IPS-11a (cell line): Measurements from ENCODE around the gene POLA1.

Experiments
- H3K4me3 ChIP-seq: one replicate; pipeline ENCODE4 v1.5.1; 2013; ENCODE audit warnings: low read depth, low read length, control low read depth

The POLA1 gene

GRCh38 chrX:24955372-24955930 lies 261.7 kb downstream of the POLA1 start:
- H3K4me3 ChIP-seq = no peak overlapping the region

GRCh38 chrX:24956828-24957227 lies 263.1 kb downstream of the POLA1 start:
- no peak overlapping the region for H3K4me3 ChIP-seq

- no peak overlapping the region for H3K4me3 ChIP-seq
Measured at GRCh38 chrX:24961809-24962208, 268.1 kb downstream of the POLA1 start.

GRCh38 chrX:24963823-24964222 lies 270.1 kb downstream of the POLA1 start:
- no peak overlapping the region for H3K4me3 ChIP-seq

GRCh38 chrX:24965372-24965771 lies 271.7 kb downstream of the POLA1 start:
- H3K4me3 ChIP-seq = no peak overlapping the region

- H3K4me3 ChIP-seq = no peak overlapping the region
Measured at GRCh38 chrX:24969812-24970211, 276.1 kb downstream of the POLA1 start.

- no peak overlapping the region for H3K4me3 ChIP-seq
Measured at GRCh38 chrX:24979081-24979480, 285.4 kb downstream of the POLA1 start.

GRCh38 chrX:24981030-24981429 lies 287.3 kb downstream of the POLA1 start:
- no peak overlapping the region for H3K4me3 ChIP-seq

- H3K4me3 ChIP-seq = no peak overlapping the region
Measured at GRCh38 chrX:24982306-24982965, 288.7 kb downstream of the POLA1 start.

GRCh38 chrX:24983931-24984330 lies 290.2 kb downstream of the POLA1 start:
- H3K4me3 ChIP-seq = no peak overlapping the region

GRCh38 chrX:24985120-24985519 lies 291.4 kb downstream of the POLA1 start:
- no peak overlapping the region for H3K4me3 ChIP-seq

- H3K4me3 ChIP-seq = no peak overlapping the region
Measured at GRCh38 chrX:24987731-24988130, 294.0 kb downstream of the POLA1 start.

- no peak overlapping the region for H3K4me3 ChIP-seq
Measured at GRCh38 chrX:24988314-24988713, 294.6 kb downstream of the POLA1 start.

GRCh38 chrX:24990535-24990934 lies 296.8 kb downstream of the POLA1 start:
- H3K4me3 ChIP-seq = no peak overlapping the region

GRCh38 chrX:24993879-24994278 lies 300.2 kb downstream of the POLA1 start:
- H3K4me3 ChIP-seq = no peak overlapping the region

GRCh38 chrX:24996096-24996709 lies 302.5 kb downstream of the POLA1 start:
- H3K4me3 ChIP-seq = no peak overlapping the region

GRCh38 chrX:24999511-24999910 lies 305.8 kb downstream of the POLA1 start:
- no peak overlapping the region for H3K4me3 ChIP-seq

GRCh38 chrX:25001808-25002660 lies 308.3 kb downstream of the POLA1 start:
- H3K4me3 ChIP-seq = peak overlapping the region; percentile 13

GRCh38 chrX:25002661-25003020 lies 308.9 kb downstream of the POLA1 start:
- peak overlapping the region; percentile 18 for H3K4me3 ChIP-seq

GRCh38 chrX:25003066-25003849 lies 309.5 kb downstream of the POLA1 start:
- H3K4me3 ChIP-seq = peak overlapping the region; percentile 18

GRCh38 chrX:25004040-25004439 lies 310.3 kb downstream of the POLA1 start:
- H3K4me3 ChIP-seq = no peak overlapping the region
